ENCODE measurements around the gene CPNE7.

GRCh38 chr16:89596061-89596689 lies 20.6 kb downstream of the CPNE7 start:
- TF ChIP-seq CTCF (IDR thresholded peaks at IDR 0.05) = no peak
- TF ChIP-seq POLR2A (IDR thresholded peaks at IDR 0.05) = no peak
